SH-SY5Y (cell line): ENCODE results near the gene BMPR1B.

Experiments used
- GATA2 ChIP-seq: IDR thresholded peaks from 2 replicates; pipeline ENCODE4 v1.6.1; 2011; ENCODE audit warnings: mild to moderate bottlenecking, low read depth, low read length
- GATA3 ChIP-seq: IDR thresholded peaks from 2 replicates; pipeline ENCODE4 v1.6.1; 2011; ENCODE audit warnings: low read depth, mild to moderate bottlenecking, low read length, moderate library complexity

- no peak for TF ChIP-seq GATA2
- TF ChIP-seq GATA3: no peak
Observed at GRCh38 chr4:95068401-95068800, 310.6 kb downstream of the BMPR1B start.
